HepG2 (cell line): Measurements from ENCODE around the gene USP35. TPM values are rescaled to one million over a fixed set of nuclear protein-coding genes. Genes with fewer than 3 reads are reported as not detected.

Source experiments
- ATAC-seq: fragments of 200-7000 bp; cut with Tn5 transposase; 3 replicates; pipeline ENCODE4 v1.9.1; 2020; ENCODE audit warnings: mild to moderate bottlenecking, moderate library complexity
- BruUV-seq: library from RNA; stranded (reverse); fragments of 400-500 nt; replicated peaks from 2 replicates; lab custom pipeline; 2021; lab: Mats Ljungman, UMichigan
- CTCF ChIA-PET: fragments of 300-600 bp; formaldehyde crosslinking; extraction: SDS; loops from one replicate; lab custom pipeline; 2021; ENCODE audit warnings: low total read pairs, inconsistent platforms, low intra/inter-chr PET ratio; lab: Yijun Ruan, JAX
- POLR2A ChIA-PET: fragments of 350-600 bp; sonication (Branson Sonifier 250); formaldehyde crosslinking; loops from one replicate; lab custom pipeline; 2020; ENCODE audit warnings: antibody characterized with exemption, inconsistent platforms; lab: Yijun Ruan, JAX
- DNase-seq: peaks from one replicate; pipeline ENCODE4 v3.0.0-alpha.2; 2015; ENCODE audit warnings: low spot score
- FAIRE-seq: peaks from 3 replicates; lab custom pipeline; 2011; peaks lifted over from hg19 to GRCh38; lab: Jason Lieb, UNC
- H2AFZ ChIP-seq: one replicate; pipeline ENCODE4 v1.6.1; 2011; ENCODE audit warnings: low read length, inconsistent platforms
- H3K27ac ChIP-seq: fragments of 300-600 bp; 3 replicates; pipeline ENCODE4 v1.8.0; 2011; ENCODE audit warnings: mixed run types, mild to moderate bottlenecking, mixed read lengths, low read length, inconsistent platforms; ENCODE audit not compliant: insufficient read depth; ENCODE audit errors: extremely low read length
- H3K27me3 ChIP-seq, 2 experiments: fragments of 200-600 bp in 1 of 2; 2 replicates in 1 of 2; 3 replicates in 1 of 2; pipeline versions ENCODE4 v1.6.0 to v1.8.0; 2011; ENCODE audit warnings: low read length in 2 of 2, mild to moderate bottlenecking in 2 of 2, moderate library complexity in 2 of 2, inconsistent platforms in 1 of 2; ENCODE audit not compliant: insufficient read depth in 2 of 2, control insufficient read depth in 1 of 2
- H3K36me3 ChIP-seq, 2 experiments: fragments of 200-600 bp in 1 of 2; replicated peaks in 1 of 2; 2 replicates in 1 of 2; 3 replicates in 1 of 2; pipeline versions ENCODE4 v1.5.1 to v1.8.0; 2011; ENCODE audit warnings: low read length in 2 of 2, inconsistent platforms in 1 of 2; ENCODE audit not compliant: insufficient read depth in 2 of 2, control insufficient read depth in 1 of 2
- H3K4me1 ChIP-seq: 2 replicates; pipeline ENCODE4 v1.5.1; 2012; ENCODE audit warnings: low read length, inconsistent platforms; ENCODE audit not compliant: insufficient read depth
- H3K4me2 ChIP-seq: 2 replicates; pipeline ENCODE4 v1.6.0; 2011; ENCODE audit warnings: low read depth, low read length, inconsistent platforms
- H3K4me3 ChIP-seq, 3 experiments: fragments of 200-600 bp in 1 of 3; sonication (generic), shearing (Covaris generic) in 1 of 3; replicated peaks in 1 of 3; 2 replicates each; pipeline ENCODE4 v1.5.1; 2011 to 2016; ENCODE audit warnings: low read length in 3 of 3, inconsistent platforms in 2 of 3, low read depth in 2 of 3, mild to moderate bottlenecking in 2 of 3, control low read depth in 1 of 3, mixed read lengths in 1 of 3; ENCODE audit not compliant: insufficient read depth in 1 of 3
- H3K79me2 ChIP-seq: one replicate; pipeline ENCODE4 v1.6.1; 2011; ENCODE audit warnings: low read length, inconsistent platforms; ENCODE audit not compliant: insufficient read depth
- H3K9ac ChIP-seq: 2 replicates; pipeline ENCODE4 v1.6.0; 2011; ENCODE audit warnings: mild to moderate bottlenecking, low read depth, low read length, inconsistent platforms; ENCODE audit not compliant: insufficient read depth
- H3K9me3 ChIP-seq: 2 replicates; pipeline ENCODE4 v1.5.1; 2012; ENCODE audit warnings: mild to moderate bottlenecking, low read length
- H4K20me1 ChIP-seq: 2 replicates; pipeline ENCODE4 v1.6.0; 2011; ENCODE audit warnings: inconsistent platforms, mild to moderate bottlenecking, low read length, moderate library complexity; ENCODE audit not compliant: insufficient read depth
- BRD4 ChIP-seq: sonication (generic); formaldehyde crosslinking; IDR thresholded peaks from 2 replicates; pipeline ENCODE4 v1.4.0; 2020; ENCODE audit warnings: missing genetic modification reagents
- JUNB ChIP-seq: sonication (generic); formaldehyde crosslinking; IDR thresholded peaks from 2 replicates; pipeline ENCODE4 v1.8.0; 2022; ENCODE audit warnings: missing genetic modification reagents, mild to moderate bottlenecking, borderline replicate concordance
- ZNF776 ChIP-seq: sonication (generic); formaldehyde crosslinking; IDR thresholded peaks from 2 replicates; pipeline ENCODE4 v1.4.0; 2020; ENCODE audit warnings: mild to moderate bottlenecking, missing genetic modification reagents
- WGBS: methylation state at CpG from one replicate; pipeline ENCODE4 v1.1.6; 2017; ENCODE audit warnings: low lambda C conversion rate; 5-methylcytosine and 5-hydroxymethylcytosine counted together
- in situ Hi-C: cut with HindIII; loops from 2 replicates; pipeline ENCODE4 v1.10.0; 2017; ENCODE audit warnings: low pct_unique_long_range_greater_than_20kb; ENCODE audit not compliant: extremely low pct_ligation_motif_present
- intact Hi-C: fragments of 100-400 bp; cut with micrococcal nuclease; formaldehyde crosslinking; loops from one replicate; pipeline ENCODE4 v1.10.0; 2022; ENCODE audit not compliant: unreplicated experiment
- polyA plus RNA-seq, 8 experiments: library from polyadenylated mRNA; depleted of rRNA in 3 of 8; stranded (reverse) in 7 of 8; unstranded in 1 of 8; fragments of >200 nt; fragmentation: Illumina TruSeq in 4 of 8; extraction: Trizol in 4 of 8; gene quantifications; 2 replicates each; pipeline versions ENCODE4 v1.2.1 to v1.2.3, GENCODE V29; 2011 to 2016; ENCODE audit warnings: low read depth in 4 of 8, missing spikeins in 1 of 8, mixed read lengths in 1 of 8; ENCODE audit not compliant: insufficient read depth in 1 of 8
- total RNA-seq, 5 experiments: library from RNA; depleted of rRNA; stranded (reverse); fragments of >200 nt; fragmentation: Illumina TruSeq; extraction: Trizol; gene quantifications; 2 replicates each; pipeline ENCODE4 v1.2.3, GENCODE V29; 2016; ENCODE audit warnings: low read depth in 1 of 5
- TF ChIP-seq, protein P1 (sequence below): sonication (generic); formaldehyde crosslinking; IDR thresholded peaks from 2 replicates; pipeline ENCODE4 v1.4.0; 2020; ENCODE audit warnings: mild to moderate bottlenecking, missing genetic modification reagents
- TF ChIP-seq, protein P2 (sequence below): sonication (generic); formaldehyde crosslinking; IDR thresholded peaks from 2 replicates; pipeline ENCODE4 v1.4.0; 2020; ENCODE audit warnings: missing genetic modification reagents; ENCODE audit errors: not compliant biosample characterization

The USP35 gene
- total and polyA plus RNA-seq, 2 of the 13 experiments (the other 11 are each of a cell fraction or from before 2014, with no cell fraction given), result 4.6 to 7.7 TPM

GRCh38 chr11:78213526-78214330, 25.0 kb downstream of the USP35 start:
- no peaks in the 10 kb centered on the region for H4K20me1 ChIP-seq
- no peak for DNase-seq
- ATAC-seq, result no peak
- H3K27ac ChIP-seq, result no peak overlapping the region
- H2AFZ ChIP-seq, result no peak overlapping the region
- ChIA-PET POLR2A (no interaction called here), CTCF (no interaction called here)
- no peaks in the 10 kb centered on the region for H3K27me3 ChIP-seq
- H3K36me3 ChIP-seq, result peaks cover 9 to 31% of the 10 kb centered on the region in 2 experiments; a peak in 3 of 5 replicates
- peaks cover 11% of the 10 kb centered on the region for H3K4me1 ChIP-seq
- no peaks in the 10 kb centered on the region for H3K9me3 ChIP-seq
- no peak overlapping the region for H3K9ac ChIP-seq
- H3K4me2 ChIP-seq, result no peak overlapping the region
- BruUV-seq, result no TSS peak
- in situ Hi-C loops (no loop called here), intact Hi-C loops (no loop called here)
- no peak overlapping the region for H3K4me3 ChIP-seq
- WGBS, result 96% methylated on average over 8 of the region's 8 CpGs
- TF ChIP-seq, protein P1, sequence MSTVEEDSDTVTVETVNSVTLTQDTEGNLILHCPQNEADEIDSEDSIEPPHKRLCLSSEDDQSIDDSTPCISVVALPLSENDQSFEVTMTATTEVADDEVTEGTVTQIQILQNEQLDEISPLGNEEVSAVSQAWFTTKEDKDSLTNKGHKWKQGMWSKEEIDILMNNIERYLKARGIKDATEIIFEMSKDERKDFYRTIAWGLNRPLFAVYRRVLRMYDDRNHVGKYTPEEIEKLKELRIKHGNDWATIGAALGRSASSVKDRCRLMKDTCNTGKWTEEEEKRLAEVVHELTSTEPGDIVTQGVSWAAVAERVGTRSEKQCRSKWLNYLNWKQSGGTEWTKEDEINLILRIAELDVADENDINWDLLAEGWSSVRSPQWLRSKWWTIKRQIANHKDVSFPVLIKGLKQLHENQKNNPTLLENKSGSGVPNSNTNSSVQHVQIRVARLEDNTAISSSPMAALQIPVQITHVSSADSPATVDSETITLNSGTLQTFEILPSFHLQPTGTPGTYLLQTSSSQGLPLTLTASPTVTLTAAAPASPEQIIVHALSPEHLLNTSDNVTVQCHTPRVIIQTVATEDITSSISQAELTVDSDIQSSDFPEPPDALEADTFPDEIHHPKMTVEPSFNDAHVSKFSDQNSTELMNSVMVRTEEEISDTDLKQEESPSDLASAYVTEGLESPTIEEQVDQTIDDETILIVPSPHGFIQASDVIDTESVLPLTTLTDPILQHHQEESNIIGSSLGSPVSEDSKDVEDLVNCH, result no peak
- no peak for TF ChIP-seq JUNB (CRISPR knock-in tag)
- no peak for TF ChIP-seq BRD4 (CRISPR knock-in tag)
- no peak for TF ChIP-seq ZNF776
- TF ChIP-seq, protein P2, sequence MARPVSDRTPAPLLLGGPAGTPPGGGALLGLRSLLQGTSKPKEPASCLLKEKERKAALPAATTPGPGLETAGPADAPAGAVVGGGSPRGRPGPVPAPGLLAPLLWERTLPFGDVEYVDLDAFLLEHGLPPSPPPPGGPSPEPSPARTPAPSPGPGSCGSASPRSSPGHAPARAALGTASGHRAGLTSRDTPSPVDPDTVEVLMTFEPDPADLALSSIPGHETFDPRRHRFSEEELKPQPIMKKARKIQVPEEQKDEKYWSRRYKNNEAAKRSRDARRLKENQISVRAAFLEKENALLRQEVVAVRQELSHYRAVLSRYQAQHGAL (CRISPR knock-in tag), result no peak
- H3K79me2 ChIP-seq, result no peaks in the 10 kb centered on the region
- FAIRE-seq, result no peak
